ENCODE results near the gene EYS.

DNA sequence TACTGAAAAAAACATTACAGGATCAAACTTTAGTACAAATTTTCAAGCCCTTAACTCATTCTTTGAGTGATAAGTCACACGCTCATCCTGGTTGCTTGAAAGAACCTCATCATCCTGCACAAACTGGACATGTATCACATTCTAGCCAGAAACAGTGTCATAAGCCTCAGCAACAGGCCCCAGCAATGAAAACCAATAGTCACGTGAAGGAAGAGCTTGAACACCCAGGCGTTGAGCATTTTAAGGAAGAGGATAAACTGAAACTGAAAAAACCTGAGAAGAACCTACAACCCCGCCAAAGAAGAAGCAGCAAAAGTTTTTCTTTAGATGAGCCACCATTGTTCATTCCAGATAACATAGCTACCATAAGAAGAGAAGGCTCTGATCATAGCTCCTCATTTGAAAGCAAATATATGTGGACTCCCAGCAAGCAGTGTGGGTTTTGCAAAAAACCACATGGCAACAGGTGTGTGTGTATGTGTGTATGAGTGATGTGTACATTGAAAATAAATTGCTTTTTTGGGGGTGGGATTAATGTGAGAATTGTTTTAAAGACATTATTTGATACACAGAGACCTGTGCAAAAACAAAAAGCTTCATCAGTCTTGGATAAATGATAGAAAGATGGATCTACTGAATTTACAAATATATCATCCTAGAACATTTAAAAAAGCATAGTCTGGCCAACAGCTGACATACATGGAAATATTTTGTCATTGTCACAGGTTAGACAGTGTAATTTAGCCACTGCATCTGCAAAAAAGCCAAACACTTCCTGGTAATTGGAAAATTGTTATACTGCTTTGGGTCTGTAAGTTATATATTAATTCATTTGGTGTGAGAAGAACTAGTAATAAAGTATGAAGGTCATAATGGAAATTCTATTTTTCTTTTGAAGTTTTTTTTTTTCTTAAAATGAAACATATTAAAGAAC is 2021.3 kb downstream of the EYS start:
- TF ChIP-seq, protein P1, sequence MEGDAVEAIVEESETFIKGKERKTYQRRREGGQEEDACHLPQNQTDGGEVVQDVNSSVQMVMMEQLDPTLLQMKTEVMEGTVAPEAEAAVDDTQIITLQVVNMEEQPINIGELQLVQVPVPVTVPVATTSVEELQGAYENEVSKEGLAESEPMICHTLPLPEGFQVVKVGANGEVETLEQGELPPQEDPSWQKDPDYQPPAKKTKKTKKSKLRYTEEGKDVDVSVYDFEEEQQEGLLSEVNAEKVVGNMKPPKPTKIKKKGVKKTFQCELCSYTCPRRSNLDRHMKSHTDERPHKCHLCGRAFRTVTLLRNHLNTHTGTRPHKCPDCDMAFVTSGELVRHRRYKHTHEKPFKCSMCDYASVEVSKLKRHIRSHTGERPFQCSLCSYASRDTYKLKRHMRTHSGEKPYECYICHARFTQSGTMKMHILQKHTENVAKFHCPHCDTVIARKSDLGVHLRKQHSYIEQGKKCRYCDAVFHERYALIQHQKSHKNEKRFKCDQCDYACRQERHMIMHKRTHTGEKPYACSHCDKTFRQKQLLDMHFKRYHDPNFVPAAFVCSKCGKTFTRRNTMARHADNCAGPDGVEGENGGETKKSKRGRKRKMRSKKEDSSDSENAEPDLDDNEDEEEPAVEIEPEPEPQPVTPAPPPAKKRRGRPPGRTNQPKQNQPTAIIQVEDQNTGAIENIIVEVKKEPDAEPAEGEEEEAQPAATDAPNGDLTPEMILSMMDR (conservative IDR thresholded peaks at IDR 0.05), result no peak
- TF ChIP-seq ZFX (IDR thresholded peaks at IDR 0.05), result no peak

Measured in C4-2B (cell line).